Midbrain (tissue), 1 donor: ENCODE measurements around the gene MORN1.

ENCODE experiments used
- DNase-seq: peaks from one replicate; lab custom pipeline; 2025; lab: John Stamatoyannopoulos, UW

The MORN1 gene

DNA sequence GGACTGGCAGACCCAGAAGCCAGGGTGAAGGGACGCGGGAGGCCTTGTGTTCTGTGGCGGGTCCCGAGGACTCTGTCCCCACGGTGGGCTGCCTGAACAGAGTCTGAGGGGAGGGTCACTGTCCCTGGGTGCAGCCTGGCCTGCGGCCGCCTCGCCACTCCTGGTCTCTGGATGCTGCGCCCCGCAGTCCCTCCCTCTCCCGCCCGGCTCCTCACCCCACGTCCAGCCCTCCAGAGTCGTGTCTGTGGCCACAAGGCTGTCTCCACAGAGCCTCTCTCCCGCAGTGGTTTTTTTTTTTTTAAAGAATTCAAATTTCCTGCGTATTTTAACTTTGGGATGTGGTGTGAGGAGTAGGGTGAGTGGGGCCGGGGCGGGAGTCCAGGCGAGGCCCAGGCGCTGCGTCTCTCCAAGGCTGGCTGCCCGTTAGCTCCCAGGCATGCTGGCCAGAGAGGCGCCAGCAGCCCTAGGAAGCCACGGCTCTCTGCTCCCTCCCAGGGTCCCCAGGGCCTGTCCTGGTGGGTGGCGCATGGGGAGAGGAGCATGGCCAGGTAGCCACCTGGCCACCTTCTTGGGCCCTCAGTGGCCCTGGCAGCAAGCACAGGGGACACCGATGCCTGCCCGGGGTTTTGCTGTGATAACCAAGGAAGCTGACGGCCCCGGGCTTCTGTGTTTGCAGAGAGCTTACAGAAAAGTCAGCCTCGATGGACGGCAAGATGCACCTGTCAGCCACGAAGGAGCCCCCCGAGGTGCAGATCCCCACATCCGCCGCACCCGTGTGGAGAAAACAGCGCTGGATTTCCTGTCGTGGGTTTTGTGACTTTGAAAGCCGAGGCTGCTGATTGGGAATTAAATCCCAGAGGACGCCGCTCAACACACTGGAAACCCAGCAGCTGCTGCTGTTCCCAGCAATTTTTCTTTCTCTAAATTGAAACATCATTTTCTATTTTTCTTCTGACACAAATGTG, 72.8 kb downstream of the MORN1 start:
- no peak for DNase-seq

DNA sequence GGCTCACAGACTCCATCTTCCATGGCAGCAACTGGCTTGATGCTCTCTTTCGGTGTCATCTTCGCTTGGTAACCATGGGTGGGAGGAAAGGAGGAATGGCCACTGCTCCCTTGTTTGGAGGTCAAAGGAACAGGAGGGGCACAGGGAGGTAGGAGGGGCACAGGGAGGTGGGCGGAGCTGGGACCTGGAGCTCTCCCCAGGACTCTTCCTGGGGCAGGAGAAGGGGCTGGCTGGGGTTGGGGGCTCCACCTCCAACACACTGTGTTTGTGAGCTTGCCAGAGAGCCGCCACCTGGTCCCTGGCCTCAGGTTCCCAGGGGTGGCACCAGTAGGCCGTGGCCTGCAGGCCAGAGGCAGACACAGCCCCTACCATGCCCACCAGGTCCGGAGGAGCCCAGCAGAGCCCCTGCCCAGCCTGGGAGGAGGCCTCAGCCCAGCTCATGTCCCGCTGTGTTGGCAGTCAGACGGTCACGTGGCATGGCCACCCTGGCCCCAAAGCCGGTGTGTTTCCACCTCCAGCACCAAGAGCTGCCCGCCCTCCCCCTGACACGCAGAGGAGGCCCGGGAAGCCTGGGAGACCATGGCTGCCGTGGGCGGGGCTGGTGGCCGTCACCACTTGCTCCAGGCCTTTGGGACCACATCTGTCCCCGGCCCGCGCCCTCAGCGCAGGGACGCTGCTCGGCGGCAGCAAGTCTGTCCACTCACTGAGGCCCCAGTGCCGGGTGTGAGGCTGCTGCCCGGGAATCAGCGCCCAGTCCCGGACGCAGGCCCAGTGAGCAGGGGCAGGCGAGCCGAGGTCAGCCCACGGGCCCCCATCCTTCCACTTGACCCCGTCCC, 73.9 kb downstream of the MORN1 start:
- DNase-seq, result no peak

DNA sequence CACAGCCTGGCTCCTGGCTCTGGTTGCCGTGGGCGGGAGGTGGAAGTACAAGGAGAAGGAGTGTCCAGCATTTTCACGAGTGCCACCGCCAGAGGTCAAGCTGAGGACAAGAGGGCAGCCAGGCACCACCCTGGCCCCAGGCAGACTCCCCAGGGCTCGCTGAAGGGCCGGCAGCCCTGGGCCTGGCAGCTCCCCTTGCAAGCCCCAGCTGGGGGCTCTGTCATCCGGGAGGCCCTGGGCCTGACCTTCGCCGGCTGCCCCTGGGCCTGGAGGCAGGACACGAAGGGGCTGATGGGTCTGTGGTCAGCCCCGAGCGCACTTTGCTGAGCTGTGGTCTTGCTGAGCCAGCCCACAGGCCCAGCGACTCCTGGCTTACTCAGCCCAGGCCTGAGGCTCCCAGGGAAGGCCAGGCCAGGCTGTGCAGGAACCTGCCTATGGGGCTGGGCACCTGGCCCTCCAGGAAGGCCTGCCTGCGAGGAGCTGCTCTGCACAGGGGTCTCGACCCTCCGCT, 74.8 kb downstream of the MORN1 start:
- DNase-seq, result no peak

DNA sequence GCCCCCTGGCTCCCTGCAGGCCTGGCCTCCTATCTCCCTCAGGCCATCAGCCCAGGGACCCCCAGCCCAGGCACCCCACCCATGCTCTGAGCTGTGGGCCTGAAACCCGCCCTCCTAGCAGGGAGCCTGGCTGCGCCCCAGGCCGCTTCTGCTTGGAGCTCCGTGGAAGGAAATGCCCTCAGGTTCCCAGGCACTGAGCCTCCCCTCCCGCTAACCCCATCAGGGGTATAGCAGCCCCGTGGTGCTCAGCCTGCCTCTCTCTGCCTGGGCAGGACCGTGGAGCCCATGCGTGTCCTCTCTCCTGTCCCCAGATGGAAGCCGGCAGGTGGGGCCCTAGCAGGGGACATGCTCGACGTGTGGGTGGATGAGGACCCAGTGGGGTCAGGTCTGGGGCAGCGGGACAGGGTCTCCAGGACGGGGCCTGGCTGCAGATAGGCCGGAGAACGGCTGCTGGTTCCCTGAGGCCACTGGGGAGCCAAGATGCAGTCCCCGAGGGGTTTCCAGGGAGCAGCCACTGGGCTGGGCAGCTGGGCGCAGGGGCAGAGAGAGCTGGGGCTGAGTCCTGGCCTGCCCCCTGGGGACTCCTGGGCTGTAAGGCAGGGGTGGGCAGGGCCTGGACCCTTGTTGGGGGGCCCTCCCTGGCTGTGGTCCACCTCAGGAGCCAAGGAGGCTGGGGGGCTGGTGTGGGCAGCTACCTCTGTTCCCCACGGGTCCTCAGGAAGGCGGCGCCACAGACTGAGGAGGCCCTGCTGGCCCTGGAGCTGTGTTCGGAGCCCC, 75.5 kb downstream of the MORN1 start:
- no peak for DNase-seq

DNA sequence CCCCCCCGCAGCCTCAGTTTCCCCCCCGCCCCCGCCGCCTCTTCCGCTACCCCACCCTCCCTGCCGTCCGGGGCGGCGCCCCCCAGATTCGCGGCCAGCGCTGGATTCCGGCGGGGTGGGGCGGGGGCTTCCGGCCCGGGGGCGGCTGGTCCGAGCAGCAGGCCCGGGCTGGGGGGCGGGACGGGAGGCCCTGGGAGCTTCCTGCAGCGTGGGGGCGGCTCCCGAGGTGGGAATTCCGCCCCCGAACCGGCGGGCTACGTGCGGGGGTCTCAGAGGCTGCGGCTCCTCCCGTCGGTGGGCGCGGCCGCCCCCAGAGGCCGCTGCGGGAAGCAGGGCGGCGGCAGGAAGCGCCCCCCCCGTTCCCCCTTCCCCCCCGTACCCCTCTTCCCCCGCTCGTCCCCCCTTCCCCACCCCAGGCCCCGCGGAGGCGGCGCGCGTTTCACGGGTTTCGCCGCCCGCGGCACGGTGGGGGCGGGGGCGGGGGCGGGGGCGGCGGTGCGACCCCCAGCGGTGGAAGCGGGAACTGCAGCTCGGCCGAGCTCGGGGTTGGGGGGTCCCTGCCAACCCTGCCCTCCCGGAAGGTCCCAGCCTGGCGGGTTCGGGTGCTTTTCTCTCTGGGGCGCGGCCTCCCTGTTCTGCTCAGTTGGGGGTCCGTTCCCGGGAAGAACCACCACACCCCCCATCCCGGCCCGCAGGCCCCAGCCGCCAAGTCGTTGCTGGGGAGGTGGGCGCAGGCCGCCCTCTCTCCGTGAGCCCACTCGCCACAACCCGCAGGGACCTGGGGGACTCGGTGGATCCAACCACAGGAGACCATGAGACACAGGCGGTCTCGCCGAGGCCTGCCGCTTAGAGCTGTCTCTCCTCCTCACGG, 76.3 kb downstream of the MORN1 start:
- peak; percentile 22 for DNase-seq

DNA sequence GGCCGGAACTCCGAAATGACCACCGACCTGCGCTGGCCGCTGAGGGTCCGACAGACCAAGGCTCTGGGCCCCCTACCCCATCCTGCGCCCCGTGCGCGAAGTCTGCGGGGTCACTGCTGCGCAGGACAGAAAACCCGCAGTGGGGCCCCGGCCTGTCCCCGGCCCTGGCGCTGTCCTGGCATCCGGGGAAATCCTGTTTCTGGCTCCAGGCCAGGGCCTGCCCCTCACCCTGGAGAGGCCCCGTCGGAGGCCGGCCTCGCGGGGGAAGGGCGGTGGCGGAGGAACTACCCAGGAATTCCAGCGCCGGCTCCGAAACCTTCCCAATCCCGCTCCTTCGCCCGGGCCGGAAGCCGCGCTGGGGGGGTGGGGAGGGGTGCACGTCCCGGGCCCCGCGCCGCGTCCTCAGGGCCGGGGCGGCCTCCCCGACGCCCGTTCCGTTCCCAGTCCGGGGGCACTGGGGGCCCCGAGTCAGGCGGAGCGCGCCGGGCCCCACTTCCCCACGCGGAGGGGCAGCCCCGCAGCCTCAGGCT, 77.0 kb downstream of the MORN1 start:
- DNase-seq, result no peak

DNA sequence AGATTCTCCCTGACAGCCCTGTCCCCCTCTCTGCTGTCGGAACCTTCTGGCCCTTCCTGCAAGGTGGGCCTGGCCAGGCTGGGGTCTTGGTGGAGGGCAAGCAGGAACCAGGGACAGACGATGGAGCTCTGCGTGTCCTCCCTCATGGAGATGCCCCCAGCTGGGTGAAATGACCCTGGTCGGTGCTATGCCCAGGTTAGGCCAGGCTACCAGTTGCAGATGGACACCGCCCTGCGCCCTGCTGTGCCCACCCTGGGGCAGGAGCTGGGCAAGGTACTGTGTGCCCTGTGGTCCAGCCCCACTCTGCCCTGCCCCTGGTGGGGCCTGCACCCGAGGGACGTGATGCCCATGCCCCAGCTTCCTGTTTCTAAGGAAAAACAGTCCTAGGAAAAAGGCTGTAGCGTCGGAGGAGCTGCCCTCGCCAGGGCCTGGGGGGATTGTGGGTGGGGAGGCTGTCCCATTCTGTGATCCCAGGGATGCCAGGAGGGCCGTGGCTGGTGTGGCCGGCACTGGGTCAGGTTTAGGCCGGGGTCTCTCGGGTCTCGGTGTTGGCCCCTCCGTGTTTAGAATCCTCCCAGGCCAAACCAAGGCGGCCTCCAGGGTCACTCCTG, 77.6 kb downstream of the MORN1 start:
- no peak for DNase-seq

DNA sequence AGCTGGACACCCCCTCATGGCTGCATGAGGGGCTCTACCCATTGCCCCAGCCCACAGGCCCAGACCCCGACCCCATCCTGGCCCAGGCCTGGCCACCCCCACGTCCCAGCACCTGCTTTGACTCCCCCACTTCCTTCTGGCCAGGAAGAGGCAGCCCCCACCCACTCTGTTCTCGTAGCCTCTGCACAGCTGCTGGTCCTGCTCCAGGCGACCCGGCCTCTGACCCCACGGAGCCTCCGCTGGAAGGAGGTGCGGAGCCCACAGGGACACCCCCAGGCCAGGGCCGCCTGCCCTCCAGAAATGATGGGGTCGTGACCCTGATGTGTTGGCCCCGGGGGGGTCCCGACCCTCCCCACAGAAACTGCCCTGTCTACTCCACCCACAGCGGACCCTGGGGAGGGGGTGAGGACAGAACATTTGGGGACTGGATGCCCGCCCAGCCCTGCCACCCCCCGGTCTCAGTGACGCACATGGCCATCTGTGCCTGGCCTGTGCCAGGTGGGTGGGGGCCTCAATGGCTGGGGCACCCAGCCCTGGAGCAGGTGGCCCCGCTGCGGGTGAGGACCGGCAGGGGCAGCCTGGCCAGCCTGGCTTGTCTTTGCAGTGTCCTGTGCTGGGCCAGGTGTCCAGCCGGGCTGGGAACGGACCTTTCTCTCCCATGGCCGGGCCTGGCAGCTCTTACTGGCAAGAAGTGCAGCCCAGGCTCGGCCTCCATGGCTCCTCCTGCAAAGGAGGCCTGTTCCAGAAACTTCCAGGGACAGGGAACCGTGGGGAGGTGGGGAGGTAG, 78.6 kb downstream of the MORN1 start:
- no peak for DNase-seq

DNA sequence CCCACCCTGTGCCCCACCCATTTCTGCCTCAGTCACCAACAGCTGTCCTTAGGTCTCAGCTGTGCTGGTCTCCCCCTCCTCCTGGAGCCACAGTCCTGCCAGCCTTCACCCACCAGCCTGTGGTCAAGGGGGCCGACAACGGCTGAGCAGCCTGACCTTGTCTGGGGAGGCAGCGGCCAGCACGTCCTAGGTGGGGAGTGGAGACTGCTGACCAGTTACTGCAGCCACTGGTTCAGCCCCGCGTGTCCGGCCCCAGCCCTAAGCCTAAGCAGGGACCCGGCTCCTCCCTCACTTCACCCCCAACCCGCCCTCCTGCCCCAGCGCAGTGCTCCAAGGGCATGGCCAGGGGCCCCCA, 79.2 kb downstream of the MORN1 start:
- DNase-seq, result no peak

DNA sequence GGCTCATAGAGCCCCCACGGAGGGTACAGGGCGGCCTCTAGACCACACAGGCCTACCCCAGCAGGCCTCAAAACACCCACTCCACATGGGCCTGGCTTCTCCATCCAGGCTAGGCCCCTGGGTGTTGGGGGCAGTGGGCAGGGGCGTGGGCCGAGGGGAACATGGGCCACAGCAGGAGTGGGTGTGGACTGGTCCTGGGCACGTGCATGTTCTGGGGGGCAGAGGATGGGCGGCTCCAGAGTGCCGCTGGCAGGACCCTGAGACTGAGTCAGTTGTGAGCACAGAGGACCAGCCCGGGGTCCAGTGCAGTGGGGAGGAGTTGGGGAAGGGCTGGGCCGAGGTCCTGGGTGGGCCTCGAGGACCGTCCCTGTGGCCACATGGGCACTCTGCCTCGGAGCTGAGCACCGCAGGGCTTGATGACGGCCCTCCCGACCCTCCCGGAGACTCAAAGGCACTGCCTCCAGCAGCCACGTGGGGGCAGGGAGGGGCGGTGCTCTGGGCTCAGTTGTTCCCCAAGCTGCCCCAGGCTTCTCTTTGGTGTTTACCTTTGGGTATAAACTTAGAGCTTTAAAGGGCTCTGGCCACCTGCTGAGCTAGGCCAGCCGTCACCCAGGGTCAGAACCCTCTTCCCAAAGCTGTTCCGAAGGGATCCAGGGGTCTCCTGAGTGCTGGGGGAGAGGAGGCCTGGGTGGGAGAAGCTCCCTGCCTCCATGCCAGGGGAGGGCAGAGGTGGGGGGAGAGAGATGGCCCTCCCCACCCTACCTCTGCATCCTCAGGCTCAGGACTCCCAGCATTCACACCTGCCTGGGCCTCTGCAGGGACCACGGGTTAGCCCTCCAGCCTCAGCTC, 79.9 kb downstream of the MORN1 start:
- DNase-seq, result no peak

DNA sequence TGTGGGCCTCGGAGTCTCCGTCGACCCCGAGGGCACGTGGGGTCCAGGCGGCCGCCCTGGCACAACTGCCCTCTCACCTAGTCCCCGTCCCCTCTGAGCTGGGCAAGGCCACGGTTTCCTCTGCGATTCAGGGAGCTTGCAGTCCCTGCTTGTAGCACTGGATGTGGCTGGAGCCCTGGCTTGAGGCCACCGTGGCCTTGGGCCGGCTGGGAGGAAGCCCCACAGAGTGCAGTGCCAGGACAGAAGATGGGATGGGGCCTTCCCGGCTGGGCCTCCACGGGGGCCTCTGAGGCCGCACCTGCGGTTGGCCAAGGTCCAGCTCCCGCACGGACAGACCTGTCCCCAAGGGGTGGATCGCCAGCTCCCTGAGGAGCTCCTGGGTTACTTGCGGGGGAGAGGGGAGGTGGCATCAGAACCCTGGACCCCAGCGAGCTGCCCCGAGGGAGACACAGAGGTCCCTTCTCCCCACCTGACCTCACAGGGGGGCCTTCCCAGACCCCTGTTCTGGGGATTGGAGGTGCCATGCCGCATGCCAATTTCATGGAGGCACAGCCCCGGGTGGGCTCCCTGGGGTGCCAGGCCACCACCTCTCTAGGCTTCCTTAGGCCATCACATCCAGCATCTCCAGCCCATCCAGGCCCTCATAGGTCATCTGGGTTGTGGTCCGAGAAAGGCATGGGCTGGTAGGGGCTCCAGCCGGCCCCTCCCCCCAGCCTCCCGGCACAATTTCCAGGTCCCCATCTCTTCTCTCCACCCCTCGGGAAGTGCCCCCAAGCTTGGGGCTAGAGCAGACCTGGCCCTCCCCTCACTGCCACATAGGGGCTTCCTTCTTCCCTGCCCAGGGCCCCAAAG, 80.8 kb downstream of the MORN1 start:
- DNase-seq, result no peak

DNA sequence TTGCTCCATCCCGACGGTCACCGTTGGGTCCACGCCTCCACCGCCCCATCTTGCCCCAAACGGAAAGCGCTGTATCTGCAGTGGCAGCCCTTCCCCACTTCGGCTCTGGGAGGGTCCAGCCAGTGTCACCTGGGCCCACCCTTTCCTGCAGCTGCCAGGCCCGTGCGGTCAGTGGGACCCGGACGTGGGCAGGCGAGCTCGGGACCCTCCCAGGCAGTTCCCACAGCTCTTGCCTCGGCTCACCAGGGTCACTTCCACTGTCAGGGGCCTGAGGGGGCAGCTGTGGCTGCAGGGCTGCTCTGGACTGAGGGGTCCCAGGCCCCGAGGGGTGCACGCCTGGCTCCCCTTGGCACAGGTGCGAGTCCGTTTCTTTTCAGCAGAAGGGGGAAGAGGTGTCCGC, 82.5 kb downstream of the MORN1 start:
- no peak for DNase-seq

DNA sequence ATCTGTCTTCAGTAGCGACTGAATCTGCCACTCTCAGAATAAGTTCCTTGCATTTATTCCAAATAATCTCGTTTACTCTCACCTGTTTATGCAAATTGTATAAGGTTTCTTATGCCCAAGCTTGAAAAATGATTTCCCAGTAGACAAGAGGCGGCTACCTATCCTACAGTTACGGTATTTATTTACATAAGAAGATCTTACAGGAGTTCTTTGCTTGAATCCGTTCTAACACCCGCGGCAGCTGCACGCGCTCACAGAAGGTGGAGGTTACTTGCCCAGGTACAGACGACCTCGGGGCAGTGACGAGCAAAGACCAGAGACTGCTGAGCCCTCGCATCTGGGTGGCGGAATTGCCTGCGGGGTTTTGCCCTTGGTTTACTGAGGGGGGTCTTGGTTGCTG, 83.4 kb downstream of the MORN1 start:
- DNase-seq, result no peak

DNA sequence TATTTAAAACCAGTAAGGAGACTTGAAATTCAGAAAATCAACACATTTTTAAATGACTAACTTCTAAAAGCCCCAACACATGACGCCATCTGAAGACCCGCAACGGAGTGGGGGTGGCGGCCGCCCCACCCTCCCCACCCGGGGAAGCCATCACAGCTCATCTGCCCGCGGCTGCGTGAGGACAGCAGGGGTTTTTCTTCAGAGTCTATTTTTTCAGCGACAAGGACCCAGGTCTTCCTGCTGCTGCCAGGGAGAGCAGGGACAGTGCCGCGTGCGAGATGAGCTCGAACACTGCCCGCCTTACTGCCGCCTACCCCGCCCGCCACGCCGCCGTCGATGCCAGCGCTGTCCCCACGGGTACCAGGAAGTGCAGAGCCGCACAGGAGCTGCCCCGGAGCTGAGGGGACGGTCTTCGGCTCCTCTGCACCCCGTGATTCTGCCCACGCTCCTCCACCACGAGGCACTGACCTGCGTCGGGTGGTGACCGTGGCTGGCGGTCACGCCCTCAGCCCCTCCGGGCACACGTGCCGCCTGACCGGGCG, 84.2 kb downstream of the MORN1 start:
- DNase-seq, result no peak

DNA sequence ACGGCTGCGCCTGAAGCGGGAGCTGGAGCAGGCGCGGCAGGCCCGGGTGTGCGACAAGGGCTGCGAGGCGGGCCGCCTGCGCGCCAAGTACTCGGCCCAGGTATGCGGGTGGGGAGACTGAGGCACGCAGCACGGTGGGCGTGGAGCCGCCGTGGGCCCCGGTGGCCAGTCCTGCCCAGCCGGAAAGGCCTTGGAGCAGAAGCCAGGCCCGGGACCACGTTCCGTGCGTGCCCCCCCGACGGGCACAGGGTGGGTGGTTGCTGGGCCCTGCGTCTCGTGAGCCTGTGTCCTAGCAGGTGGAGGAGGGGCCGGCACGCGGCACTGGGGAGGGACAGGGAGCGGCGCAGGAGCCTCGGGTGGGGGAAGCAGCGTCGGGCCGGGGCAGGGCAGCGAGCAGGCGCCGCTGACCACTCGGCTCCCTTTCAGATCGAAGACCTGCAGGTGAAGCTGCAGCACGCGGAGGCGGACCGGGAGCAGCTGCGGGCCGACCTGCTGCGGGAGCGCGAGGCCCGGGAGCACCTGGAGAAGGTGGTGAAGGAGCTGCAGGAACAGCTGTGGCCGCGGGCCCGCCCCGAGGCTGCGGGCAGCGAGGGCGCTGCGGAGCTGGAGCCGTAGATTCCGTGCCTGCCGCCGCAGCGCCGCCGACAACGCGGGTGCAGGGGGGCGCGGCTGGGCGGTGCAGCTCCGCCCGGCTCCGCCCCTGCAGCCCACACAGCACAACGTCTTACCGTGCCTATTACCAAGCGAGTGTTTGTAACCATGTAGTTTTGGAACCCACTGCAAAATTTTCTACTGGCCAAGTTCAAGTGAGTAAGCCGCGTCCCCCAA, 85.0 kb downstream of the MORN1 start:
- no peak for DNase-seq

DNA sequence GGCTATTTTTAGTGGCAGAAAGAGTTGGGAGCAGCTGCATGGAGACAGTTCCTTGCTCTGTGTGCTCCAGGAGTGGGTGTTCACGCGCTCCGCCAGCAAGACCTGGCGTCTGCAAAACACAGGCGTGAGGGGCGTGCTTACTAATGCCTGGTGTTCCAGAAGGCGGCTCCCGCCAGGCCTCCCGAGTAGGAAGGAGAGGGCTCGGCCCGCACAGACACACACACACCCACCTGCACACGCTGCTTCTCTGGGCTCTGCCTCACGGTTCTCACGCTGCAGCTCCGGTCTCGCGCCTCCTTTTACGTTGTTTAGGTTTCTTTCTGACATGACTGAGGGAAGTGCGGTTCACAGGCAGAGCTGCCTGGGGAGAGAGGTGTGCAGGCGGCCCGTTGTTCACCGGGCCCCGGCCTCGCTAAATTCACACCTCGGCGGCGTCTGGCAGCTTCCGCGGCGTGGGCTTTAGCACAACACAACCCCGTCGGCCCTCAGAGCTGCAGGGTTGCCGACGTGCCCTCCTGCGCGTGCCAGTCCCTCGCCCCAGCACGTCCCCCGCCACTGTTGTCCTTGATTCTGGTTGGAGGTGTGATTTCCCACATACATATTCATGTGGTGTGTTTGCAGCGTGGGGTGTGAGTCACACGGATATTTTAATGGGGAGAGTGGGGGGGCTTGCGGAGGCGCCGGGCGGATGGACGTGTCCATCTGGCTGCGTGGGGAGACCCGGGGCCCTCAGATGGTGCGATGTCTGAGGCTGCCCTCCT, 86.3 kb downstream of the MORN1 start:
- DNase-seq, result no peak
